Gastrocnemius medialis (tissue), 4 donors: ENCODE results near the gene SMYD3. TPM values are rescaled to one million over a fixed set of nuclear protein-coding genes. Genes with fewer than 3 reads are reported as not detected.

Source experiments
- ATAC-seq, 2 donors: fragments of 150-250 bp; one replicate each; pipeline ENCODE4 v1.9.1; 2016
- DNase-seq, 2 donors: peaks; one replicate each; pipeline ENCODE4 v3.0.0-alpha.2; 2019
- H3K27ac ChIP-seq, 4 donors: fragments of 200-600 bp; sonication (generic); 1 replicate in 1 of 4; 2 replicates in 3 of 4; pipeline ENCODE4 v1.5.1; 2016 to 2018; ENCODE audit warnings: mild to moderate bottlenecking in 2 of 4, moderate library complexity in 1 of 4
- H3K27me3 ChIP-seq, 3 donors: fragments of 200-600 bp; sonication (generic) in 2 of 3; 1 replicate in 1 of 3; 2 replicates in 2 of 3; pipeline versions ENCODE4 v1.5.1 to v1.6.0; 2016 to 2019; ENCODE audit warnings: mild to moderate bottlenecking in 1 of 3, moderate library complexity in 1 of 3
- H3K36me3 ChIP-seq, 2 donors: fragments of 200-600 bp; sonication (generic) in 1 of 2; one replicate each; pipeline ENCODE4 v1.5.1; 2017 to 2018
- H3K4me1 ChIP-seq, 2 donors: fragments of 200-600 bp; sonication (generic) in 1 of 2; one replicate each; pipeline ENCODE4 v1.5.1; 2016 to 2017; ENCODE audit warnings: mild to moderate bottlenecking in 2 of 2
- H3K4me3 ChIP-seq, 4 donors: fragments of 200-600 bp; sonication (generic) in 3 of 4; 1 replicate in 1 of 4; 2 replicates in 3 of 4; pipeline ENCODE4 v1.5.1; 2016 to 2019; ENCODE audit warnings: mild to moderate bottlenecking in 2 of 4
- H3K9me3 ChIP-seq, 3 donors: fragments of 200-600 bp; sonication (generic) in 2 of 3; 1 replicate in 1 of 3; 2 replicates in 2 of 3; pipeline ENCODE4 v1.5.1; 2016 to 2019
- CTCF ChIP-seq, 5 experiments: fragments of 450-650 bp in 3 of 5; fragments of 200-600 bp in 2 of 5; sonication (generic) in 2 of 5; IDR thresholded peaks in 4 of 5; conservative IDR thresholded peaks in 1 of 5; 1 replicate in 4 of 5; 2 replicates in 1 of 5; pipeline ENCODE4 v1.5.1; 2016 to 2019; ENCODE audit warnings: antibody characterized with exemption in 5 of 5, mild to moderate bottlenecking in 3 of 5, moderate library complexity in 3 of 5
- POLR2A ChIP-seq, 2 donors: fragments of 450-650 bp; IDR thresholded peaks; one replicate each; pipeline ENCODE4 v1.6.1; 2017; ENCODE audit warnings: antibody characterized with exemption in 2 of 2, mild to moderate bottlenecking in 2 of 2, moderate library complexity in 2 of 2
- in situ Hi-C, 4 donors: fragments of 200-750 bp; cut with MboI; loops; one replicate each; pipeline versions ENCODE4 v1.15.0 to v1.8.0; 2017; ENCODE audit warnings: low sequenced_read_pairs in 4 of 4
- intact Hi-C: fragments of 100-400 bp; cut with DNase I; formaldehyde crosslinking; loops from one replicate; pipeline ENCODE4 v1.15.1; 2023; ENCODE audit warnings: low total_unique reads
- total RNA-seq, 4 donors: library from RNA; depleted of rRNA; stranded (reverse); fragments of >200 nt; gene quantifications; one replicate each; pipeline versions ENCODE4 v1.1.0 to v1.2.3, GENCODE V29; 2016

Gene SMYD3
- total RNA-seq, 4 donors from 2014 or later, result 4.4 to 10.3 (median 6.3) TPM

DNA sequence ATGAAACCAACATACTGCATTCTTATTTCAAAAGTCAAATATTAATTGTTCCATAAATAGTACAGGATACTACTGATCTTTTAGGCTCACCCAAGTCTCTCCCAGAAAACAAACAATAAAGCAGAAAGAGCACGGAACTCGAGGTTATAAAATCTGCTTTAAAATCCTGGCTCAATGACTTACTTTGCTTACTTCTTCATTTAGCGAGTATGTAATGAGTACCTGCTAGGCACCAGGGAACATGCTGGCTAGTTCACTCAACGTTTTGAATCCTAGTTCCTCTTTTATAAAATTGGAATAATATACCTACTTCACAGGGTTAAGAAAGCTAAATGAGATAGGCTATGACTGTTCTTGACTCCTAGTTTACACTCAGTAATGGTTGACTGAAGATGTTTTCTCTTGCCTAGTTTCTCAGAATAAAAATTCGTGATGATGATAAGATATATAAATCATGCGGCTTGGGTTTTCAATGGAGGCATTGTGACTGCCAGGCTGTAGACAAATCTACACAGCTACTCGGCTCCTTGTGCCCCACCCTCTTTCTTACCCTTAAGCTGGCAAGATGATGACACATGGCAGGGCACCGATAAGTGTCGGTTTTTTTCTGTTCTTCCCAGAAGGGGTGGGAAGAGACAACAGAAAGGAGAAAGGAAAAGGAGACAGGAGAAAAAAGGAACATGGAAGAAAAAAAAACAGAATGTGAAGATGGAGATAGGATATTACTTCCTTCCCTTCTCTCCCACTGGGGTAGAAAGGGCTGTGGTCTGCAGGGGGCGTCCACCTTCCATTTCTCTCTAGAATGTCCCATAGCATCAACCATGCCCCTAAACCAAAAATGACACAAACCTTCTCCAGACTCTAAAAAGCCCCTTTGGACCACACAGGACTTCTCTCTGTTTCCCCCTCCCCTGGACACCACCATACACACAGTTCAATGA lies 507.1 kb downstream of the SMYD3 start:
- intact Hi-C loops, result no loop called here
- no peak for DNase-seq

GRCh38 chr1:245997471-245998258 lies 509.4 kb downstream of the SMYD3 start:
- in situ Hi-C loops, result loop anchor here in 2 of 4 donors (5.0 kb wide), 1 partner anchor 845 kb away; the partner anchor contains the start of gene KIF26B (in 2 of the 2)
- ATAC-seq (no peak), DNase-seq (no peak)
- intact Hi-C loops, result no loop called here
- Histone ChIP-seq H3K9me3 (no peaks in the 10 kb centered on the region), H3K4me1 (no peaks in the 10 kb centered on the region), H3K27ac (no peak overlapping the region), H3K36me3 (no peaks in the 10 kb centered on the region), H3K27me3 (no peaks in the 10 kb centered on the region), H3K4me3 (no peak overlapping the region)
- TF ChIP-seq CTCF (IDR thresholded peaks at IDR 0.05 in 4 of 5, conservative IDR thresholded peaks at IDR 0.05 in 1 of 5) (no peak), POLR2A (IDR thresholded peaks at IDR 0.05) (no peak)

More for the DNA sequence above, 507.1 kb downstream of the SMYD3 start:
- in situ Hi-C loops, result loop anchor here (5.0 to 25.0 kb wide), 2 partner anchors 487 to 848 kb away; partner anchors contain the start of gene KIF26B (in 4 of the 4)
- H3K27me3 ChIP-seq, result no peaks in the 10 kb centered on the region
- ATAC-seq, result no peak
- H3K4me1 ChIP-seq, result peaks cover under 1 to 2% of the 10 kb centered on the region in 2 donors
- TF ChIP-seq CTCF (IDR thresholded peaks at IDR 0.05 in 4 of 5, conservative IDR thresholded peaks at IDR 0.05 in 1 of 5) (no peak), POLR2A (IDR thresholded peaks at IDR 0.05) (no peak)
- no peak overlapping the region for H3K27ac ChIP-seq
- no peaks in the 10 kb centered on the region for H3K9me3 ChIP-seq
- no peak overlapping the region for H3K4me3 ChIP-seq
- no peaks in the 10 kb centered on the region for H3K36me3 ChIP-seq

DNA sequence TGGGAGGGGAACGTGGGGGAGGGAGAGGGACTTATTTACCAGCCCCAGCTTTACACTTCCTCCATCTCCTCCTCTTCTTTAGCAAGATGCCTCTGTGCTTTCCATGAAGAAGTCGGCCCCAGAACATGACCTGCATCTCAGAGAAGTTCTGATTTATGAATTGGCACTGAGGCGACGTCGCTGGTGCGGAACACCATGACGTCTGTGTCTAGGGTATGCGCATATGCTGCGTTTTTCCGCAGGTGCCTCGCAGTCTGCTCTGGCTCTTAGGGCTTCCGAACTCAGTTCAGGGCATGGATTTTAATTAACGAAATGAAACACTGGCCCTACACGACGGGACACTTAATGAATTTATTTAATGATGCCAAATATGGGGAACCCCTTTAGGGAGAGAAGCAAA lies 510.3 kb downstream of the SMYD3 start:
- Histone ChIP-seq H3K4me3 (no peak overlapping the region), H3K27ac (no peak overlapping the region), H3K9me3 (no peaks in the 10 kb centered on the region), H3K36me3 (no peaks in the 10 kb centered on the region), H3K27me3 (no peaks in the 10 kb centered on the region), H3K4me1 (no peaks in the 10 kb centered on the region)
- ATAC-seq (no peak), DNase-seq (no peak)
- intact Hi-C loops (no loop called here), in situ Hi-C loops (loop anchor here in 2 of 4 donors (5.0 kb wide), 1 partner anchor 845 kb away; the partner anchor contains the start of gene KIF26B (in 2 of the 2))
- TF ChIP-seq POLR2A (IDR thresholded peaks at IDR 0.05) (no peak), CTCF (IDR thresholded peaks at IDR 0.05 in 4 of 5, conservative IDR thresholded peaks at IDR 0.05 in 1 of 5) (no peak)

GRCh38 chr1:245995474-245995873 lies 511.6 kb downstream of the SMYD3 start:
- H3K27me3 ChIP-seq, result no peaks in the 10 kb centered on the region
- no peak for DNase-seq
- in situ Hi-C loops, result loop anchor here in 2 of 4 donors (5.0 kb wide), 1 partner anchor 843 kb away; the partner anchor contains the start of gene KIF26B (in 2 of the 2)
- H3K4me3 ChIP-seq, result no peak overlapping the region
- no peak for TF ChIP-seq POLR2A (IDR thresholded peaks at IDR 0.05)
- no peak for TF ChIP-seq CTCF (IDR thresholded peaks at IDR 0.05 in 4 of 5, conservative IDR thresholded peaks at IDR 0.05 in 1 of 5)
- no peak for ATAC-seq
- H3K4me1 ChIP-seq, result no peaks in the 10 kb centered on the region
- H3K27ac ChIP-seq, result no peak overlapping the region
- H3K9me3 ChIP-seq, result no peaks in the 10 kb centered on the region
- intact Hi-C loops, result no loop called here
- H3K36me3 ChIP-seq, result no peaks in the 10 kb centered on the region
